ENCODE measurements around the gene OXSR1.

- no peak for TF ChIP-seq ZNF274 (IDR thresholded peaks at IDR 0.05; ENCODE audit: low read depth, low read length)
- no peak for TF ChIP-seq YY1 (IDR thresholded peaks at IDR 0.05; ENCODE audit: insufficient read depth, insufficient read length)
Measured at GRCh38 chr3:38147421-38147820, 17.9 kb upstream of the OXSR1 start.

Measured in NT2/D1 (cell line).